AML-193 (cell line): Measurements from ENCODE around the gene ZNF724.
A peak's percentile ranks its signal among the peaks of the same experiment; 100 is the strongest.
"Not testable (repeated sequence)": the region's sequence is repeated elsewhere in the genome, so short reads cannot be mapped to it uniquely, and the experiment has no call there.

Experiments used
- DNase-seq, 2 experiments: peaks; one replicate each; lab custom pipeline; 2025; lab: John Stamatoyannopoulos, UW

ZNF724 gene

GRCh38 chr19:23249911-23250649, at the start of gene ZNF724:
TSS of gene ZNF724 (minus strand) at chr19:23250394. CDS start at chr19:23250242, 152 bp downstream.
- peak; percentile 95 for DNase-seq

GRCh38 chr19:23294141-23294540, 43.9 kb upstream of the ZNF724 start:
- no peak for DNase-seq

GRCh38 chr19:23289966-23290365, 39.8 kb upstream of the ZNF724 start:
- not testable (repeated sequence) for DNase-seq

GRCh38 chr19:23287620-23288019, 37.4 kb upstream of the ZNF724 start:
- DNase-seq = no peak

- no peak for DNase-seq
Measured at GRCh38 chr19:23286477-23286876, 36.3 kb upstream of the ZNF724 start.

- DNase-seq = no peak
Measured at GRCh38 chr19:23285948-23286347, 35.8 kb upstream of the ZNF724 start.

- DNase-seq = not testable (repeated sequence)
Measured at GRCh38 chr19:23285326-23285725, 35.1 kb upstream of the ZNF724 start.

- peak; percentile 30 to 58 for DNase-seq
Measured at GRCh38 chr19:23283925-23284324, 33.7 kb upstream of the ZNF724 start.

- no peak for DNase-seq
Measured at GRCh38 chr19:23281663-23282276, 31.6 kb upstream of the ZNF724 start.

- not testable (repeated sequence) for DNase-seq
Measured at GRCh38 chr19:23278118-23278517, 27.9 kb upstream of the ZNF724 start.

GRCh38 chr19:23273590-23274412, 23.6 kb upstream of the ZNF724 start:
- peak; percentile 83 to 86 for DNase-seq

- no peak for DNase-seq
Measured at GRCh38 chr19:23273022-23273589, 22.9 kb upstream of the ZNF724 start.

- peak; percentile 15 to 20 for DNase-seq
Measured at GRCh38 chr19:23263870-23264590, 13.8 kb upstream of the ZNF724 start.

- no peak for DNase-seq
Measured at GRCh38 chr19:23263396-23263795, 13.2 kb upstream of the ZNF724 start.

GRCh38 chr19:23262920-23263319, 12.7 kb upstream of the ZNF724 start:
- DNase-seq = no peak

- DNase-seq = no peak
Measured at GRCh38 chr19:23261496-23262020, 11.4 kb upstream of the ZNF724 start.

- DNase-seq = no peak
Measured at GRCh38 chr19:23260956-23261355, 10.8 kb upstream of the ZNF724 start.

- no peak for DNase-seq
Measured at GRCh38 chr19:23259961-23260360, 9.8 kb upstream of the ZNF724 start.

GRCh38 chr19:23255700-23256099, 5.5 kb upstream of the ZNF724 start:
- DNase-seq = no peak

GRCh38 chr19:23254141-23254910, 4.1 kb upstream of the ZNF724 start:
- DNase-seq = peak; percentile 15 to 24

- DNase-seq = not testable (repeated sequence)
Measured at GRCh38 chr19:23253256-23253655, 3.1 kb upstream of the ZNF724 start.
